RKO (cell line): Measurements from ENCODE around the gene MYO16.

Experiments
- DNase-seq: peaks from one replicate; pipeline ENCODE4 v3.0.0-alpha.2; 2016; ENCODE audit warnings: low spot score

MYO16 gene

DNA sequence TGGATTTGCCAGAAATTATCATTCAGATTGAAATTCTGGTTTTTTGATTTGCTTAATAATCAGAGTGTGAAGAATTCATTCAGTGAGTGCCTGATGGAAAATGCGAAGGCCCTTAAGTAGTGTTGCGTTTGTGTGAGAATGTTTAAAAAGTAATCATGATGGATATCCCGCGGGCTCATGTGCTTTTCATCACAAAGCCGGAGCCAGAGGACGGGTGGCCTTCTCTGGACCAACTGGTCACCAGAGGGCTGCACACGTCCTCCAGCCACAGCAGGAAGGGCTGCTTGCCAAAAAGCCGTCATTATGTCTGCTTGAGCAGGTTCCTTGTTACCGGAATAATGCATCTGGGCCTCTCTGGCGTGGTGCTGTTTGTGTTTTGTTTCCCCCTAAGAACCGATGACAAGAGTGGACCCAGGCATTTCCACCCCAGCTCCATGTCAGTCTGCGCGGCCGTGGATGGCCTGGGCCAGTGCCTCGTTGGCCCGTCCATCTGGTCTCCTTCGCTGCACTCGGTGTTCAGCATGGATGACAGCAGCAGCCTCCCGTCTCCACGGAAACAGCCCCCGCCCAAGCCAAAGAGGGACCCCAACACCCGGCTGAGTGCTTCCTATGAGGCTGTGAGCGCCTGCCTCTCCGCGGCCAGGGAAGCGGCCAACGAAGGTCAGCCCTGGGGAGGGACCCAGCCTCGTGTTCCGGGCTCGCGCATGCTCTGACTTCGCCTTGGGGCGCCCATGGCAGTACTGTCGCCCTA, 497.7 kb downstream of the MYO16 start:
- DNase-seq: no peak

DNA sequence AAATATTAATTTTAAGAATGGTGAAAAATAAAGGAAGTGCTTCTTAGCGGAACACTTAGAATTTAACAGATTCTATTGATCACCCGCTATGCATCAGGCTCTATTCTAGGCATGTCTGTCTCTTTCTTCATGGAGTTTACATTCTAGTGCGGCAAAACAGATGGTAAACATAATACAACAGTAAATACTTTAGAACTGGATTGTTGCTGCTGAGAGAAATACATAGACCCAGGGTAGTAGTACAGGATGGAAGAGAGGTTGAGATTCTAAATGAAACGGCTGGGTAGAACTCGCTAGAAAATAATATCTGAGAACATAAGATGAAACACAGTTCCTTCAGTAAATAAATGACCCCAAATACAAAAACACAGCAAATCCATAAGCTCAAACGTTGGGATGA, 498.7 kb downstream of the MYO16 start:
- DNase-seq: no peak

DNA sequence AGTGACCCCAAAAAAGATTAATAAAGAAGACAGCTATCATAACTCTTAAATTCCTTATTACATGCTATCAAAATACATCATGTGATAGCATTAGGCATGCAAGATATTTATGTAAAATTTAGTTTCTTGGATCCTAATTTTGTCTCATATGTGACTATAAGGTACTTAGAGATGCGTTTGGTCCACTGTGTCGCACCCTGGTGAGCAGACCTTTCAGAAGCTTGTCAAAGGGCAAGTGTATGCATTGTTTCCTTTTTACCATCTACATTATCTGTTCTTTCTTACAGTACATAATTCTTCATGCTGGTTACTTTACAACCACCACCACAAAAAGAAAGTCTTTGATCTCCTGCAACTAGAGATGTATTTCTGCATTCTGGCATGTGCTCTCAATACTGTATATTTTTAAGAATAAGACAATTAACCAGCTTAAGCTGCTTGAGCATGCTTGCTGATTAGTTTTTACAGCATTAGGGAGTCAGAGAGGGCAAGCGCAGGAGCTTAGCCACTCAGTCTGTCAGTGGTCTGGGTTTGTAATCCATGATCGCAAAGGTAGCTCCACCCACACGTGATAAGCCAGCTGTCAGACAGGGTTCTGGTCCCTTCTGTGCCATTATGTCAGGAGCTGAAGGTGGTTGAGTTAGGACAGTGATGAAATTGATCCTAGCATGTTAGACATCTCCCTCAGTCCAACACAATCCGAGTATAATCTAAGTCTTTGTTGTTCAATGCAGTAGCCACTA, 500.9 kb downstream of the MYO16 start:
- no peak for DNase-seq

DNA sequence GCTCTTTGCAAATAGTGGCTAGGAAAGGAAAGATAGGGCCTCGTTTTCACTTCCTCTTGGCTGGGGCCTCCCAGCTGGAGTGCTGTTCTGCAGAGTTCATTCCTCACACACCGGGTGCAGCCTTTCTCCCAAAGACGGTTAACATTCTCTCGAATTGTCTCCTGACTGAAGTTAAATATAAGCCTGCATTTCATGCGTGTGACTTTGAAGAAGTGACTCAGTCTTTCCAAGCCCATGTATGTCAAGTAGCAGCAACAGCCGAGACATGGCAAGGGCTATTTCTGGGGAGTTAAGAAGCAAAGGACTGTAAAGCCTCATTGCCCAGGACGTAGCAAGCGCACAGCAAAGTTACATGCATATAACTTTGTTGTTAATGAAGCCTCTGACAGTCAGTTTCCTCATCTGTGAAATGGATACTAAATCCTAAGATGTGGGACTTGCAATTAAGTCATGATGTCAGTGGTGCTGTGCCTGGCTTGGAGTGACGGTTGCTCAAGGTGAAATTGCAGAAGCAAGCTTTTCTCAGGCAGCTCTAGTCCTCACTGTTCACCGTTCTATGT, 502.4 kb downstream of the MYO16 start:
- no peak for DNase-seq

DNA sequence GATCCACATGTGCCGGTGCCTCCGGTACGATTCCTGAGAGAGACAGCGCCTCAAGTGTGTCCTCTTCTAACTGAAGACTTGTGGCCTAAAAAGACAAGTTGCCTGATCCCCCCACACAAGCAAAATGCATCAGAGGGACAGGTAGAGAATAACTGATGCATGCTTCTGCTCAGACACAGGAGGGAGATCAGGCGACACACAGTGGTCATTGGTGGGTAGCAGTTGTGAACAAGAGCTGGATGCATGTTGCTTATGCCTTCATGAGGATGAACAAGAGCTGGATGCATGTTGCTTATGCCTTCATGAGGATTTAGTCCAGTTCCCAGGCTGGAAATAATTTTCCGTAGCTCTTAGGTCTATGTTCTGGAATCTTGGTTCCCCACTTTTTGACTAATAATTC, 505.6 kb downstream of the MYO16 start:
- DNase-seq: no peak

DNA sequence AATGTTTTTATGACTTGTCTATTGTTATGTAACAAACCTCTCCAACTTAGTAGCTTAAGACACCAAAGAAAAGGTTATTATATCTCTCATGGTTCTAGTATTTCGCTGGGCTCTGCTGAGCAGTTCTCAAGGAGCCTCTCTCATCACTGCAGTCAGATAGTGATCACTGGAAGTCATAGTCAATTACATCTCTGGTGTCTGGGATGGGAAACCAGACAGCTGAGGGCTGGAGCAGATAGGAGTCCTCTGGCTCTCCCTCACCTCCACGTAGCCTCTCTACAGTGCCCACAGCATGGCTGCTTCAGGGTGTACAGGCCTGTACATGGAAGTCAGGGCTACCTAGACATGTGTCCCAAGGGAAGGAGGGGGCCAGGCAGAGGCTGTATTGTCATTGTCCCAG, 507.5 kb downstream of the MYO16 start:
- no peak for DNase-seq

DNA sequence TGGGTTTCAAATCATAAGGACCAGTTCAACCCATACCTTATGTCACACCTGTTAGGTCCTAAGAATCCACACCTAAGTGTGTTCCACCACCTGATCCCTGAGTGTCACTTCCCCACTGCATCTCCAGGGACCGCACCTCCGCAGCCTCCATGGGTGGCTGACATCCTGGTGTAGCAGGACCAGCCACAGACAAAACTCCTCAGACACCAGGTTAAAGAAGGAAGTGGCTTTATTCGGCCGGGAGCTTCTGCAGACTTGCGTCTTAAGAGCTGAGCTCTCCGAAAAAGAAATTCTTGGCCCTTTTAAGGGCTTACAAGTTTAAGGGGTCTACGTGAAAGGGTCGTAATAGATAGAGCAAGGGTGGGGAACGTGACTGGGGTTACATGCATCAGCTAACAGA, 509.9 kb downstream of the MYO16 start:
- no peak for DNase-seq

DNA sequence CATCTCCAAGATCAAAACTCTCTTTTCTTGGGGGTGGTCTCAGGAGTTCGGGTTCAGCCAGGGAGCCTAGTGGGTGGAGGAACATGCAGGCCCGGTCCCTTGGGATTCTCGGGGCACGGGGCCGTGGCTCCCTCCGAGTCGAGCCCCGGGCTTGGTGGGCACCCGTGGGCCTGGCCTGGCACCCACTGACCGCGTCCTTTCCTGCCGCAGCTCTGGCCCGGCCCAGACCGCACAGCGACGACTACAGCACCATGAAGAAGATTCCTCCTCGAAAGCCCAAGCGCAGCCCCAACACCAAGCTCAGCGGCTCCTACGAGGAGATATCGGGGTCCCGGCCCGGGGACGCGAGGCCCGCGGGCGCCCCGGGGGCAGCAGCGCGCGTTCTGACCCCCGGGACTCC, 510.6 kb downstream of the MYO16 start:
- no peak for DNase-seq

DNA sequence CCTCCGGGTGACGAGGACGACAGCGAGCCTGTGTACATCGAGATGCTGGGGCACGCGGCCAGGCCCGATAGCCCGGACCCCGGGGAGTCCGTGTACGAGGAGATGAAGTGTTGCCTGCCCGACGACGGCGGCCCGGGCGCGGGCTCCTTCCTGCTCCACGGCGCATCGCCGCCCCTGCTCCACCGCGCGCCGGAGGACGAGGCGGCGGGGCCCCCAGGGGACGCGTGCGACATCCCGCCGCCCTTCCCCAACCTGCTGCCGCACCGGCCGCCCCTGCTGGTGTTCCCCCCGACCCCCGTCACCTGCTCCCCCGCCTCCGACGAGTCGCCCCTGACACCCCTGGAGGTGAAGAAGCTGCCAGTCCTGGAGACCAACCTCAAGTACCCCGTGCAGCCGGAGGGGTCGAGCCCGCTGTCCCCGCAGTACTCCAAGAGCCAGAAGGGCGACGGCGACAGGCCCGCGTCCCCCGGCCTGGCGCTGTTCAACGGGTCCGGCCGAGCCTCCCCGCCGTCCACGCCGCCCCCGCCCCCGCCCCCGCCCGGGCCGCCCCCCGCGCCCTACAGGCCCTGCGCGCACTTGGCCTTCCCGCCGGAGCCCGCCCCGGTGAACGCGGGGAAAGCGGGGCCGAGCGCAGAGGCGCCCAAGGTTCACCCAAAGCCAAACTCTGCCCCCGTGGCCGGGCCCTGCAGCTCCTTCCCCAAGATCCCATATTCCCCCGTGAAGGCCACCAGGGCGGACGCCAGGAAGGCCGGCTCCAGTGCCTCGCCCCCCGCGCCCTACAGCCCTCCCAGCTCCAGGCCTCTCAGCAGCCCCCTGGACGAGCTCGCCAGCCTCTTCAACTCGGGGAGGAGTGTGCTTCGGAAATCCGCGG, 511.3 kb downstream of the MYO16 start:
- no peak for DNase-seq

DNA sequence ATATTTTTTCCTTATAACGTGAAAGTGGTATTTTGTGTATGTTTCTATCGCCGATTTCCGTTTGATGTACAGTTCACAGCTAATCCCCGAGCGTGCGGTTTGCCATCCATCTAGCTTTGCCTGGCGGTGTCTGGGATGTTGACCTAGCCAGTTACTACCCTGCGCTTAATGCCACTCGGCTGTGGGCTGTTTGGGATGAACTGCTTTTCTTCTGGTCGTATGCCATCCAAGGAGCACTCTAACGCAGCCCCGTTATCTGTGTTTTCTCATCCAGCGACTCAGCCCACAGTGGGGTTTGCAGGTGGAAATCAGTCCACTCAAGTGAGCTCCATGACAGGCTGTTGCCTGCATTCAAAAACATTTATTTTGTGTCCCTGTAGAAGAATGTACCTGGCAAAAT, 512.3 kb downstream of the MYO16 start:
- DNase-seq: no peak

DNA sequence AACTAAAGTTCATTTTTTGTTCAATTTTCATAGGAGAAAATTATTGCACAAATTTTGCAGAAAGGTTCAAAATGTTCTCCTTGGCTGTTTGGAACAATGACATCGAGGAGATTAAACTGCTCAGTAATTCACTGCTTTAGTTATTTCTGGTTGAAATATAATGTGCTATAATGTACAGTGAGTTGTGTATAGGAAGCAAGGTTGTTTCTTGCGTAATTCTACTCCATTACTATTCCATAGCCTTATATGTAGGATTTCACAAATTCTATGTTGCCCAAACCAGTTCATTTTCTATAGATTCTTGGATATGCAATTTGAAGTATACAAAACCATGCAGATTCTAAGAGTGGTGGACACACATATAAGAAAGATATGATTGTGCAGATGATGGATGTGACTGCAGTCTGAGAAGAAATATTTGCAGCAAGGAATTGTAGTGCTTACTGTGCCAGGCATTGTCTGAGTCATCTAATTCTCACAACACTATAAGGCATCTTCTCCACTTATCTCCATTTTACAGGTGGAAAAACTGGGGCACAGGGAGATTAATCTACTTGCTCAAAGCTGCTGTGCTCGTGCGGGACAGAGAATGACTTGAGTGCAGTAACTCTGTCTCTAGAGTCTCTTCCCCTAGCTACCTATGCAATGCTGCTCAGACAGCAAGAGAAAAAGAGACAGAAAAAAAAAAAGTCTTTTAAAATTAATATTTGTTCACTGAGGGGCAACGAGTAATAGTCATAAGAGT, 515.5 kb downstream of the MYO16 start:
- no peak for DNase-seq

DNA sequence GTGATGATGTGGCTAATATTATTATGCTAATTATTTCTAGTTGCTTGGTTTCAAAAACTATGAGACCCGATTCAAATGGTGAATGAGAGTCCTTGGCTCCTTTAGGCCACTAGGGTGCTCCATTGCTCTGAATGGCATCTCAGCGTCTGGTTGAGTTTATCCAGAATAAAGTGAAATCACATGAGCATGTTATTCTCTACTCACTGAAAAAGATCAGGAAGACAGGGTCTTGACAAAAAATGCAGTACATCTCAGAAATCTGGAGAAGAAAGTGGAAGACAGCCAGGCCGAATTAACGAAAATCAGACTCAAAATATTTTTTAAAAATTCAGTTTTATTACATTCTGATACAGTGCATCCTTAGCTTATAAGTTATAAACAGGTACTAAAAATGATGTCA, 516.2 kb downstream of the MYO16 start:
- peak; percentile 66 for DNase-seq

DNA sequence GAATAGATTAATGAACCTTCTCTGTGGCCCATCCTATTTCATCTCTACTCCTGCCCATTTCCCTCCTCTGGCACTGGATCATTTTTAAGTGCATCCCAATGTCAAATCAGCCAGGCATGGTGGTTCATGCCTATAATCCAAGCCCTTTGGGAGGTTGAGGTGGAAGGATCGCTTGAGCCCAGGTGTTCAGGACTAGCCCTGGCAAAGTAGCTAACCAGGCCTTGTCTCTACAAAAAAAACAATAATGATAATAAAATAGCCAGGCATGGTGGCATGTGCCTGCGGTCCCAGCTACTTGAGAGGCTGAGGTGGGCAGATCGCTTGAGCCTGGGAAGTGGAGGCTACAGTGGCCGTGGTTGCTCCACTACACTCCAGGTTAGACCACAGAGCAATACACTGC, 517.0 kb downstream of the MYO16 start:
- DNase-seq: no peak

DNA sequence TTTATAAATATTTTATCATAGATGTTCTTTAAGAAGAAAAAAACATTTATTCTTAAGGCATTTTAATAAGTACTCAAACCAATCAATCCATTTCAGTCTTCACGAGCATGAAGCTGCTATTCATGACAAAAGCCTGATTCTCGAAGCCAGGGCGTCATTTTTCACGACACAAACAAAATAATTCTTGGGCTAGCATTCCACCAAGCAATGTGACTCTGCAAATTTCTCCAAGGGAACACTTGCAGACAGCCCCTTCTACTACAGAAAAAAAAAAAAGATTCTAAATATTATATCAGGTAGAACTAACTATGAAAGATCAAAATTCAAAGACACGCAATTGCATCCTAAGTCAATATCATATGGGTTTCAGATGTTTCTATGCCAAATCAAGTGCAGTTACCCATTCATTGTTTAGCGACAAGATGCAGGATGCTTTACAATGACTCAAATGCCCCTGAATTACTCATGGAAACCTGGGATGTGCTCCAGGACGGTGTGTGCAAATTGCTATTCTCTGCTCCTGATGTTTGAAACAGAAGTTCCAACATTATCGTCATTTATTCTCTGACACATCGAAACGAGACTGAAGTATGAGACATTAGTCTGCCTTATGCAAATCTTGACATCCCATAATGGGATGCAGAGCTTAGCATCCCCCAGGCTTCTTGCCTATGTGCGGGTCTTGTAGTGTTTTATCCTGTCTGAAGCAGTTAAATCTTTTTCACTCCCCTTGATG, 517.7 kb downstream of the MYO16 start:
- DNase-seq: peak; percentile 30

DNA sequence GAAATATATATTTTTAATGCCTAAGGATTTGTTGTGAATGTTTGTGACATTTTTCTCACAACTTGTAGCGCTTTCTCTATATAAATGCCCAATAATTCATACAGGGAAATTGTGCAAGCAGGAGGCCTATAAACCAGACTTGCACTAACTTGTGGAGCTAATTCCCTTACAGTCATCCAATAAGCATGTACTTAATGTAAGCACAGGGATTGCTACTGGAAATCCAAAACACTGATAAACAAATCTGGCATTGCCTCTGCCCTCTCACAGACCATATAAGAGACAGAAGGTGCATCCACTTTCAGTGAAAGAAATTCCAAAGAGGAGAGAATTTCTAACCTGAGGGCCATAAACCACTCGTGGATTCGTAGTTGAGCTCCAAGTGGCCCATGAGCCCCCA, 518.8 kb downstream of the MYO16 start:
- no peak for DNase-seq

DNA sequence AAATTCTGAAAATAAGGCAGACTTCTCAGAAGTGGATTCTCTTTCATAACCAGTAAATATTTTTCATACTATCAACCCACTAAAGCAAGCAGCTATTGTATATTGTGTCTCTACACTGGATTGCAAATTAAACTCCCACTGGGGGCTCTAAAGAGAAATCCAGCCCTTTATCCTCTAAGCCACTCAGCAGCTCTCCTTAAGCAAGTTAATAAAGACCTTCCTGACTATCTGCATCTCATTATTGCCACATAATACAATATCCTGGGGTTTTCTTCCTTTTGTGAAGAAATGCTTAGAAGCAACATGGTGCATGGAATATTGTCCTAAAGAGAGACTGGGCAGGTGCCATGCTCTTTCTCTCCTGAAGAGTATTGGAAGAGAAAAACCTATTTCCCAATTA, 521.3 kb downstream of the MYO16 start:
- DNase-seq: no peak

DNA sequence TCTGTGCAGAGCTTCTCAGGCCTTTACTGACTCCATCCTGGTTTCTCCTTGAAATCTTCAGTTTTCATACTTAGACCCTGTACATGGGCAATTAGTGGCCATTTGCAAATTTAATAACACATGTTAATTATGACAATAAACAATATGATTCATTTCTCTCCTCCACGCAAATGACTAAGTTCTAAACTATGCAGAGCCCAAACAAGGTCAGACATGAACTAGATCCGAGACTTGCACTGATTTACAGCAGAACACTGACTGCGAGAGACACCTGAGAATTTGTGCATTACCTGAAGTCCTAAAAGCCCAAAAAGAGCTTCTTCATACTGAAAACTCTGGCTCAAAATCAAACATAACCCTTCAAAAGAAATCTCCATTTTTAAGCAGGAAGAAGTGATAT, 521.8 kb downstream of the MYO16 start:
- DNase-seq: no peak

DNA sequence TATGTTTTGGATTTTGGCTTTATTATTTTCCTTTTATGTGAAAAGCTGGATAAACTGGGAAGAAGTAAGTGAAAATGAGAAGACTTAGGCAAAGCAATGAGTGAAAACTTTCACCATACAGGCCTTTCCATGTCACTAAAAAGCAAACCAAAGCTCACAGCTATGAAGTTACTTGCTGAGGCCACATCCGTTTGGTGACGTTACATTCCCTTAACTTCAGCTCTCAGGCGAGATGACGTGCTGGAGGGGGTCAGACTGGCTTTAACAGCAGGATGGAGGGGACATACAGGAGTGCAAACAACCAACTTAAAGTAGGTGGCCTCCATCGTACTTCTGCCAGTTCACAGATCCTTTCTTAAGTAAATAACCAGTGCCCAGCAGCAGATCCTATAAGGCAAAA, 522.3 kb downstream of the MYO16 start:
- DNase-seq: no peak

DNA sequence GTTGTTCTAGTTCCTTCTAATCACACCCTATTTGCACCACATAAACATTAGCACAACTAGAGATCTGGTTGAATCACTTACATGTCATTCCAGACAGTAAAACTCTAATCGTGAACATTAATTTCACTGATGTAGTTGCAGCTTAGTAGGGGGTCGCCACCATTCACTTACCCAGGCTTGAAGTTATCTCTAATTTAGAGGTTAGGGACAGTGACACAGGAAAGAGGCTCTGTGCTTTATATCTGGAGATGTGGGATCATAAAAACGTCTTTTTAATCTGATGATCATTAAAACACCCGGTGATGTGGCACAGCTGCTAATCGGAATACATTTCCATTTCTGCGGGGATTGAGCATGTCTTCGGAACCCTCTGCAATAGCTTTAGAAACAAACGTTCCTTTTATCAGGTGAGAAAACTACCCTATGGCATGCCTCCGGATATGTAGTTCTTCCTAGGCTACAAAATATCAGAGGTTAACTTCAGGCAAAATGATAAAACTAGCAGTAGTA, 523.0 kb downstream of the MYO16 start:
- DNase-seq: no peak

DNA sequence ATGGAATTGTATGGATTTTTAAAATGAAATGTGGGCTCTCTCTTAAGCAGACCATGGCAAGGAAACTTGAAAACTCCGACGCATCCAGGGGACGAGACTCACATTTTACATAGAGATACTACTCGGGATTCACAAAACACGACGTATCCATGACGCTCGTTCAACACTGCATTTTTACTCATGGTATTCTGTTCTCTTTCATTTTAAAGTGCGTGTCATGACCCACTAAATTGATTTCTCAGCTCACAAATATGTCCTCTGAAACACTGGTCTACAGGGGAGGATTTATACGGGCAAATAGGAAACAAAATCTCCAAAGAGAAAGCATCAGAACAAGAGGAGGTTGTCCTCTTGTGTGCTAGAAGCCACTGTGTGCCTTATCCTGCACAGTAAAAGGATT, 523.5 kb downstream of the MYO16 start:
- DNase-seq: no peak

DNA sequence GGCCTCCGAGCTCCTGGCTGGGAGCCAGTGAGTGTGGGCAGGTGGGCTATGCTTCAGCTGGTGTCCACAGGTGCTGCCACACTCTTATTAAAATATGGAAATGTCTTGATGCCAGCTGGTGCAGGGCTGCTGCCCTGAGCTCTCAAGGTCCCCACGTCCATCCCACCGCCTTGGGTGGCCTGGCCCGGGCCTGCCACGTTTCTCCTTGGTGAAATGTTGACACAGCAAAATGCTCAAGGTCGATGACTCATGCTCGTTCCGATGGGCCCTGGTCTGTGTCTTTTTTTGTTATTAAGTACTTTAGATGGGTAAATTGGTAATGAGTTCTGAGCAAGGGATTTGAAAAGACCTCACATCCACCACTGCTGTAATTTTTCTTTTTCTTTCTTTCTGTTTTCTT, 524.7 kb downstream of the MYO16 start:
- DNase-seq: no peak
